Loucy (cell line): ENCODE results near the gene CCDC141.

Experiments used
- EZH2phosphoT487 ChIP-seq: fragments of 200-600 bp; IDR thresholded peaks from 2 replicates; pipeline ENCODE4 v1.6.1; 2018; ENCODE audit warnings: antibody characterized with exemption, mild to moderate bottlenecking, moderate library complexity, borderline replicate concordance
- TF ChIP-seq, protein P1 (sequence below): fragments of 200-600 bp; sonication (generic); conservative IDR thresholded peaks from 2 replicates; pipeline ENCODE4 v1.5.1; 2014; ENCODE audit warnings: mild to moderate bottlenecking, antibody characterized with exemption, low read length

DNA sequence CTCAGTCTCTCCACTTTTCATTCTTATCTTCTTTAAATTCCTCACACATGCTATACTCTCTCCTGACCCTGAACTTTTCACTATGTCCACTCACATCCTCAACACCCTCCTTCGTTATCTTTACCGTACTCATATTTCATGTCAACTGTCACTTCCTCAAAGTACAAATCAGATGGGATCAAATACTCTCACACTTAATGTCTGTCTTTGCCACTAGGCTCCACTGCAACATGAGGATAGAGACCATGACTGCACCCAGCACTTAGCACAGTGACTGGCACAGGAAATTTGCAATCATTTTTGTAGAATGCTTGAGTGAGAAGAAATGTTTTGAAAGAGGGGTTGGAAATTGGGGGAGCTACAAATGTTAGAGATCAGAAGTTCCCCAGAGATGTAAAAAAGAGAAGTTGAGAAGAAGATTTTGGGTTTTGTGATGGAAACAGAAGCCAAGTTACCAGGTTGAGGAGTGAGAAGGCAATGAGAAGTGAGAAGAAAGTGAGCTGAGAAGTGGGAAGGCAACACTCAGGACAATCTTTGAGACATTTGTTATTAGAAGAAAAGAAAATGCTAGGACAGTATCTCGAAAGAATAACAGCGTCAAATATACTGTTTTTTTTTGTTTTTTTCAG is 87.0 kb downstream of the CCDC141 start:
- TF ChIP-seq, protein P1, sequence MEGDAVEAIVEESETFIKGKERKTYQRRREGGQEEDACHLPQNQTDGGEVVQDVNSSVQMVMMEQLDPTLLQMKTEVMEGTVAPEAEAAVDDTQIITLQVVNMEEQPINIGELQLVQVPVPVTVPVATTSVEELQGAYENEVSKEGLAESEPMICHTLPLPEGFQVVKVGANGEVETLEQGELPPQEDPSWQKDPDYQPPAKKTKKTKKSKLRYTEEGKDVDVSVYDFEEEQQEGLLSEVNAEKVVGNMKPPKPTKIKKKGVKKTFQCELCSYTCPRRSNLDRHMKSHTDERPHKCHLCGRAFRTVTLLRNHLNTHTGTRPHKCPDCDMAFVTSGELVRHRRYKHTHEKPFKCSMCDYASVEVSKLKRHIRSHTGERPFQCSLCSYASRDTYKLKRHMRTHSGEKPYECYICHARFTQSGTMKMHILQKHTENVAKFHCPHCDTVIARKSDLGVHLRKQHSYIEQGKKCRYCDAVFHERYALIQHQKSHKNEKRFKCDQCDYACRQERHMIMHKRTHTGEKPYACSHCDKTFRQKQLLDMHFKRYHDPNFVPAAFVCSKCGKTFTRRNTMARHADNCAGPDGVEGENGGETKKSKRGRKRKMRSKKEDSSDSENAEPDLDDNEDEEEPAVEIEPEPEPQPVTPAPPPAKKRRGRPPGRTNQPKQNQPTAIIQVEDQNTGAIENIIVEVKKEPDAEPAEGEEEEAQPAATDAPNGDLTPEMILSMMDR = 0 out of 2 replicates have a peak, but pooled peaks have one; percentile 17
- no peak for TF ChIP-seq EZH2phosphoT487
